DMS114 treated with DMSO at 0.1 percent for 48 hours (cell line): ENCODE measurements around the gene FAM8A1.

Experiments
- DNase-seq: peaks from one replicate; lab custom pipeline; 2025; ENCODE audit not compliant: unreplicated experiment; lab: John Stamatoyannopoulos, UW

Gene FAM8A1

GRCh38 chr6:17600527-17601385 is 654 bp downstream of the FAM8A1 start:
- DNase-seq, result no peak

- DNase-seq, result no peak
Observed at GRCh38 chr6:17601386-17601703, 1.2 kb downstream of the FAM8A1 start.

- DNase-seq, result no peak
Observed at GRCh38 chr6:17602888-17603287, 2.8 kb downstream of the FAM8A1 start.

GRCh38 chr6:17606606-17607005 is 6.5 kb downstream of the FAM8A1 start:
- no peak for DNase-seq

- DNase-seq, result no peak
Observed at GRCh38 chr6:17610835-17611234, 10.7 kb downstream of the FAM8A1 start.

- DNase-seq, result no peak
Observed at GRCh38 chr6:17612048-17612447, 11.9 kb downstream of the FAM8A1 start.

- DNase-seq, result no peak
Observed at GRCh38 chr6:17615794-17616193, 15.7 kb downstream of the FAM8A1 start.

GRCh38 chr6:17621003-17621402 is 20.9 kb downstream of the FAM8A1 start:
- DNase-seq, result no peak

GRCh38 chr6:17622144-17622543 is 22.0 kb downstream of the FAM8A1 start:
- DNase-seq, result no peak

GRCh38 chr6:17624396-17624795 is 24.3 kb downstream of the FAM8A1 start:
- DNase-seq, result no peak

GRCh38 chr6:17628873-17629272 is 28.8 kb downstream of the FAM8A1 start:
- DNase-seq, result no peak

GRCh38 chr6:17629824-17630510 is 29.9 kb downstream of the FAM8A1 start:
- DNase-seq, result no peak

- DNase-seq, result no peak
Observed at GRCh38 chr6:17630511-17631073, 30.5 kb downstream of the FAM8A1 start.

GRCh38 chr6:17632934-17633333 is 32.8 kb downstream of the FAM8A1 start:
- DNase-seq, result no peak

- no peak for DNase-seq
Observed at GRCh38 chr6:17633465-17634188, 33.5 kb downstream of the FAM8A1 start.

- no peak for DNase-seq
Observed at GRCh38 chr6:17635568-17635967, 35.5 kb downstream of the FAM8A1 start.

- DNase-seq, result no peak
Observed at GRCh38 chr6:17638212-17638715, 38.2 kb downstream of the FAM8A1 start.

- no peak for DNase-seq
Observed at GRCh38 chr6:17640477-17640917, 40.4 kb downstream of the FAM8A1 start.

- no peak for DNase-seq
Observed at GRCh38 chr6:17648745-17649144, 48.6 kb downstream of the FAM8A1 start.

GRCh38 chr6:17650656-17651309 is 50.7 kb downstream of the FAM8A1 start:
- no peak for DNase-seq
